IMR-90 (cell line): ENCODE data around the gene HAVCR2. TPM values are rescaled to one million over a fixed set of nuclear protein-coding genes. Genes with fewer than 3 reads are reported as not detected.

Experiments used
- ATAC-seq: fragments of 200-7000 bp; cut with Tn5 transposase; 2 replicates; pipeline ENCODE4 v1.9.1; 2020; ENCODE audit warnings: low read depth, mild to moderate bottlenecking, moderate library complexity
- BruUV-seq: library from RNA; stranded (reverse); fragments of 400-500 nt; replicated peaks from 2 replicates; lab custom pipeline; 2021; lab: Mats Ljungman, UMichigan
- CTCF ChIA-PET: fragments of 300-600 bp; formaldehyde crosslinking; extraction: SDS; loops from one replicate; lab custom pipeline; 2021; ENCODE audit warnings: antibody characterized with exemption; lab: Yijun Ruan, JAX
- POLR2A ChIA-PET: fragments of 300-600 bp; sonication (Branson Sonifier 250); formaldehyde crosslinking; loops from one replicate; lab custom pipeline; 2022; ENCODE audit warnings: antibody characterized with exemption; ENCODE audit not compliant: unreplicated experiment; lab: Charles Lee
- DNase-seq: peaks from one replicate; pipeline ENCODE4 v3.0.0; 2013
- H2AFZ ChIP-seq: replicated peaks from 2 replicates; pipeline ENCODE3; 2013; ENCODE audit warnings: low read length, mild to moderate bottlenecking; ENCODE audit not compliant: poor library complexity
- H2AK5ac ChIP-seq: 2 replicates; pipeline ENCODE4 v1.6.1; 2013; ENCODE audit warnings: low read depth, low read length, inconsistent platforms
- H2AK9ac ChIP-seq: replicated peaks from 2 replicates; pipeline ENCODE3; 2013; ENCODE audit warnings: mild to moderate bottlenecking, low read depth, low read length, moderate library complexity; ENCODE audit not compliant: poor library complexity
- H2BK120ac ChIP-seq: 2 replicates; pipeline ENCODE4 v1.6.1; 2013; ENCODE audit warnings: low read depth, low read length, inconsistent platforms
- H2BK15ac ChIP-seq: 3 replicates; pipeline ENCODE4 v1.6.1; 2013; ENCODE audit warnings: low read depth, low read length, inconsistent platforms
- H2BK20ac ChIP-seq: 2 replicates; pipeline ENCODE4 v1.6.1; 2013; ENCODE audit warnings: low read depth, mild to moderate bottlenecking, inconsistent platforms, low read length, moderate library complexity
- H2BK5ac ChIP-seq: 2 replicates; pipeline ENCODE4 v1.6.1; 2013; ENCODE audit warnings: mild to moderate bottlenecking, low read depth, low read length, inconsistent platforms; ENCODE audit not compliant: poor library complexity, severe bottlenecking
- H3K14ac ChIP-seq: replicated peaks from 2 replicates; pipeline ENCODE4 v1.6.1; 2013; ENCODE audit warnings: low read depth, low read length, inconsistent platforms
- H3K18ac ChIP-seq: 2 replicates; pipeline ENCODE4 v1.6.1; 2013; ENCODE audit warnings: low read depth, low read length, control low read depth
- H3K23ac ChIP-seq: 2 replicates; pipeline ENCODE4 v1.6.1; 2013; ENCODE audit warnings: low read depth, low read length, inconsistent platforms
- H3K27ac ChIP-seq: 2 replicates; pipeline ENCODE4 v1.5.1; 2013; ENCODE audit warnings: mild to moderate bottlenecking, control low read depth, low read length; ENCODE audit not compliant: insufficient read depth
- H3K27me3 ChIP-seq: 2 replicates; pipeline ENCODE4 v1.6.1; 2013; ENCODE audit warnings: low read length; ENCODE audit not compliant: control insufficient read depth, insufficient read depth
- H3K36me3 ChIP-seq: 2 replicates; pipeline ENCODE4 v1.6.1; 2013; ENCODE audit warnings: low read length, mixed read lengths; ENCODE audit not compliant: control insufficient read depth, insufficient read depth
- H3K4ac ChIP-seq: 2 replicates; pipeline ENCODE4 v1.6.1; 2013; ENCODE audit warnings: low read depth, low read length, inconsistent platforms
- H3K4me1 ChIP-seq: 2 replicates; pipeline ENCODE4 v1.6.1; 2013; ENCODE audit warnings: low read length, mixed read lengths; ENCODE audit not compliant: control insufficient read depth, insufficient read depth
- H3K4me2 ChIP-seq: 2 replicates; pipeline ENCODE4 v1.6.1; 2013; ENCODE audit warnings: low read depth, mild to moderate bottlenecking, control low read depth, low read length, moderate library complexity
- H3K4me3 ChIP-seq: 2 replicates; pipeline ENCODE4 v1.5.1; 2013; ENCODE audit warnings: low read depth, mild to moderate bottlenecking, control low read depth, low read length, moderate library complexity; ENCODE audit not compliant: insufficient read depth
- H3K56ac ChIP-seq: 2 replicates; pipeline ENCODE4 v1.6.1; 2013; ENCODE audit warnings: low read length, inconsistent platforms; ENCODE audit not compliant: insufficient read depth; ENCODE audit errors: extremely low read depth
- H3K79me1 ChIP-seq, 2 experiments: 2 replicates each; pipeline ENCODE4 v1.6.1; 2013; ENCODE audit warnings: low read length in 2 of 2, inconsistent platforms in 1 of 2, low read depth in 1 of 2
- H3K9ac ChIP-seq: 2 replicates; pipeline ENCODE4 v1.6.1; 2013; ENCODE audit warnings: low read depth, low read length, control low read depth
- H3K9me1 ChIP-seq: 2 replicates; pipeline ENCODE4 v1.6.1; 2013; ENCODE audit warnings: low read length, inconsistent platforms; ENCODE audit not compliant: insufficient read depth
- H3K9me3 ChIP-seq: 2 replicates; pipeline ENCODE4 v1.6.1; 2013; ENCODE audit warnings: low read length; ENCODE audit not compliant: control insufficient read depth, insufficient read depth
- H4K20me1 ChIP-seq: 2 replicates; pipeline ENCODE4 v1.6.1; 2013; ENCODE audit warnings: low read length, inconsistent platforms; ENCODE audit not compliant: insufficient read depth
- H4K5ac ChIP-seq: 2 replicates; pipeline ENCODE4 v1.6.1; 2013; ENCODE audit warnings: mild to moderate bottlenecking, low read depth, low read length, control low read depth
- H4K8ac ChIP-seq, 2 experiments: 2 replicates each; pipeline ENCODE4 v1.6.1; 2013; ENCODE audit warnings: low read depth in 2 of 2, low read length in 2 of 2, control low read depth in 1 of 2, inconsistent platforms in 1 of 2
- H4K91ac ChIP-seq: 2 replicates; pipeline ENCODE4 v1.6.1; 2013; ENCODE audit warnings: low read depth, low read length, inconsistent platforms; ENCODE audit not compliant: insufficient read depth
- BHLHE40 ChIP-seq: fragments of 150-350 bp; IDR thresholded peaks from 2 replicates; pipeline ENCODE4 v1.6.1; 2016; ENCODE audit warnings: mild to moderate bottlenecking, low read depth, low read length
- MXI1 ChIP-seq: IDR thresholded peaks from 2 replicates; pipeline ENCODE4 v1.6.1; 2012; ENCODE audit warnings: low read depth, mild to moderate bottlenecking, low read length, moderate library complexity, borderline replicate concordance
- POLR2A ChIP-seq: IDR thresholded peaks from 2 replicates; pipeline ENCODE4 v1.6.1; 2012; ENCODE audit warnings: mild to moderate bottlenecking, low read depth, low read length
- RFX5 ChIP-seq: IDR thresholded peaks from 2 replicates; pipeline ENCODE4 v1.8.0; 2012; ENCODE audit warnings: low read depth, mild to moderate bottlenecking, low read length, moderate library complexity
- SMC3 ChIP-seq: fragments of 150-350 bp; IDR thresholded peaks from 2 replicates; pipeline ENCODE4 v1.6.1; 2016; ENCODE audit warnings: low read depth, mild to moderate bottlenecking, antibody characterized with exemption, low read length, moderate library complexity
- WGBS, 2 experiments: methylation state at CpG; one replicate each; pipeline versions ENCODE4 v1.1.5 to v1.1.7; 2013; ENCODE audit warnings: missing lambda C conversion rate in 2 of 2; ENCODE audit not compliant: insufficient read length in 1 of 2; ENCODE audit errors: extremely low coverage in 2 of 2; 5-methylcytosine and 5-hydroxymethylcytosine counted together
- dilution Hi-C: fragments of 300-500 bp; cut with HindIII; formaldehyde crosslinking; loops from one replicate; pipeline ENCODE4 v1.14.3; 2018; ENCODE audit warnings: low sequenced_read_pairs; ENCODE audit not compliant: unreplicated experiment
- in situ Hi-C: fragments of 300-500 bp; cut with MboI; formaldehyde crosslinking; loops from 3 replicates; pipeline ENCODE4 v1.14.3; 2019; ENCODE audit warnings: low sequenced_read_pairs, inconsistent platforms, mixed read lengths
- intact Hi-C: fragments of 100-400 bp; cut with micrococcal nuclease; formaldehyde crosslinking; loops from 2 replicates; pipeline ENCODE4 v1.10.0; 2022
- polyA plus RNA-seq, 3 experiments: library from polyadenylated mRNA; depleted of rRNA; stranded (reverse); fragments of >200 nt; gene quantifications; 2 replicates each; pipeline ENCODE4 v1.2.3, GENCODE V29; 2012; ENCODE audit warnings: low replicate concordance in 1 of 3
- total RNA-seq: library from RNA; depleted of rRNA; stranded (reverse); fragments of >200 nt; gene quantifications from 2 replicates; pipeline ENCODE4 v1.2.3, GENCODE V29; 2012

Gene HAVCR2
- total and polyA plus RNA-seq, 2 of the 4 experiments (the other 2 are of a cell fraction): under 0.01 to 0.07 TPM

- TF ChIP-seq POLR2A (no peak), BHLHE40 (no peak), MXI1 (no peak), SMC3 (no peak), RFX5 (no peak)
- H3K23ac ChIP-seq: no peak overlapping the region
- BruUV-seq: no TSS peak
- no peak overlapping the region for H2BK120ac ChIP-seq
- peak overlapping the region; percentile 70 for H2AFZ ChIP-seq
- H2BK5ac ChIP-seq: no peak overlapping the region
- DNase-seq (peak; percentile 3), ATAC-seq (no peak)
- no peak overlapping the region for H3K4ac ChIP-seq
- H3K27me3 ChIP-seq: no peaks in the 10 kb centered on the region
- H3K27ac ChIP-seq: no peak overlapping the region
- no peak overlapping the region for H4K91ac ChIP-seq
- dilution Hi-C loops: no loop called here
- H3K4me1 ChIP-seq: no peaks in the 10 kb centered on the region
- no peak overlapping the region for H2BK20ac ChIP-seq
- no peak overlapping the region for H3K18ac ChIP-seq
- ChIA-PET CTCF (no interaction called here), POLR2A (no interaction called here)
- H3K36me3 ChIP-seq: no peaks in the 10 kb centered on the region
- H3K4me2 ChIP-seq: no peak overlapping the region
- intact Hi-C loops: no loop called here
- in situ Hi-C loops: no loop called here
- H3K9me1 ChIP-seq: no peaks in the 10 kb centered on the region; the same call in 1 of the 2 replicates
- no peak overlapping the region for H4K8ac ChIP-seq
- H3K79me1 ChIP-seq: no peaks in the 10 kb centered on the region
- no peak overlapping the region for H2BK15ac ChIP-seq
- no peak overlapping the region for H4K5ac ChIP-seq
- H4K20me1 ChIP-seq: no peaks in the 10 kb centered on the region
- no peak overlapping the region for H3K14ac ChIP-seq
- 94% methylated on average over 5 of the region's 14 CpGs; no CpG with 5 or more reads in 1 of the 2 experiments for WGBS, 2 experiments
- no peak overlapping the region for H3K4me3 ChIP-seq
- no peak overlapping the region for H3K9ac ChIP-seq
- H3K56ac ChIP-seq: no peak overlapping the region
- H3K9me3 ChIP-seq: no peaks in the 10 kb centered on the region
- no peak overlapping the region for H2AK5ac ChIP-seq
- H2AK9ac ChIP-seq: peak overlapping the region; percentile 5
Measured at GRCh38 chr5:157106630-157107461, 2.0 kb downstream of the HAVCR2 start.
